ENCODE data around the gene RIN2.
"Not testable (repeated sequence)": the region's sequence is repeated elsewhere in the genome, so short reads cannot be mapped to it uniquely, and the experiment has no call there.

RIN2 gene

GRCh38 chr20:19789446-19789845 is 31.4 kb downstream of the RIN2 start:
- no peak for DNase-seq (ENCODE audit: low spot score)

GRCh38 chr20:19791887-19792286 is 33.8 kb downstream of the RIN2 start:
- no peak for DNase-seq (ENCODE audit: low spot score)

- DNase-seq (ENCODE audit: low spot score) = no peak
Measured at GRCh38 chr20:19793716-19794115, 35.7 kb downstream of the RIN2 start.

GRCh38 chr20:19794941-19795340 is 36.9 kb downstream of the RIN2 start:
- DNase-seq (ENCODE audit: low spot score) = no peak

GRCh38 chr20:19799325-19799724 is 41.3 kb downstream of the RIN2 start:
- no peak for DNase-seq (ENCODE audit: low spot score)

- no peak for DNase-seq (ENCODE audit: low spot score)
Measured at GRCh38 chr20:19802099-19802491, 44.0 kb downstream of the RIN2 start.

- no peak for DNase-seq (ENCODE audit: low spot score)
Measured at GRCh38 chr20:19802492-19803158, 44.6 kb downstream of the RIN2 start.

DNA sequence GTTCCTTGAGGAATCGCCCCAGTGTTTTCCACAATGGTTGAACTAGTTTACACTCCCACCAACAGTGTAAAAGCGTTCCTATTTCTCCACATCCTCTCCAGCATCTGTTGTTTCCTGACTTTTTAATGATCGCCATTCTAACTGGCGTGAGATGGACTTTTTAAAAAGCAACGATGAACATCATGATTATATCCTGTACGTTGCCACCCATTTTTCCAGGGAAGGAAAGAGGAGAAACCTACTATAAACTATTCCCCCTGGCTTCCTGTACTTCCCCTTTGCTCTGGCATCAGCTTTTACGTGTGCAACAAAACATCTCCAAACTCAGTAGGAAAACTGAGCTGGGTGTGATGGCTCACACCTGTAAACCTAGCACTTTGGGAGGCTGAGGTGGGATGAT is 48.2 kb downstream of the RIN2 start:
- DNase-seq (ENCODE audit: low spot score) = not testable (repeated sequence)

GRCh38 chr20:19806806-19807190 is 48.7 kb downstream of the RIN2 start:
- DNase-seq (ENCODE audit: low spot score) = no peak

DNA sequence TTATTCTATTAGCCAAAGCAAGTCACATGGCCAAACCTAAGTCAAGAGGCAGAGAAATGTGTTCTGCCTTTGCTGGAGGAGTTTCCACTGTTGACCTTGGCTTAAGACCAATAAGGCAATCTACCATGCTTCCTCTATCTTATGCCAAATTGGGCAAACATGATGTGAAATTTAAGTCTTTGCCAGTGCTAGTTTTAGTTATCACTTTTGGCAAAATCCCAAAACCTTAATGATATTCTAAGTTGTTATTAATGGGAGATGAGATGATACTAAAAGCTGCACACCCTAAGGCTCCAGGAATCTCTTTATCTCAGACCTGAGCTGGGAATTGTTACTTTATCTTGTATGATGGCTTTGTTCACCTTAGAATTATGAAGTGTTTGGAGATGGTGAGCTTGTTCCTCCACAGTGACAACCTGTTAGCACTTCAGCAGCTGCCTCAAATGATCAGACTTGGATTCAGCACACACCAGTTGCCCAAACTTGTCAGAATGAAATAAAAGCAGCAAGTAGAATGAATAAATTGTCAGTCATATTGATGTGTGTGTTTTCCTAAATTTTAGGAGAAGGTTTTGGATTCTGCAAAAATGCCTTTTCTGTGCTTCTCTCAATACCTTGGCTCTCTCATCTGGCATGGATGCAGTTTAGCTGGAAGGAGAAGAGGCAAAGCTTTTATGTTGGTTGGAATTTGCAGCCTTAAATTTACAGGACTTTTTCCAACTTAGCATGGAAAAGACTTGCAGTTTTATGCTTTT is 49.3 kb downstream of the RIN2 start:
- DNase-seq (ENCODE audit: low spot score) = no peak
